Activated CD4-positive, alpha-beta memory T cell treated with anti-CD3 and anti-CD28 coated beads for 36 hours (primary cell): ENCODE data around the gene CRIM1. TPM values are rescaled to one million over a fixed set of nuclear protein-coding genes. Genes with fewer than 3 reads are reported as not detected.

Experiments used
- CTCF ChIA-PET: fragments of 350-600 bp; sonication (Branson Sonifier 250); formaldehyde crosslinking; loops from one replicate; lab custom pipeline; 2021; ENCODE audit warnings: antibody characterized with exemption, inconsistent platforms; lab: Charles Lee
- POLR2A ChIA-PET: fragments of 350-600 bp; sonication (Branson Sonifier 250); formaldehyde crosslinking; loops from one replicate; lab custom pipeline; 2021; ENCODE audit warnings: antibody characterized with exemption; lab: Charles Lee
- DNase-seq: peaks from one replicate; pipeline ENCODE4 v3.0.0-alpha.2; 2020
- H3K27ac Mint-ChIP-seq: one replicate; pipeline ENCODE4 v1.8.0; 2021; ENCODE audit warnings: mixed read lengths
- H3K27me3 Mint-ChIP-seq: one replicate; pipeline ENCODE4 v1.8.0; 2021; ENCODE audit warnings: mixed read lengths
- H3K36me3 Mint-ChIP-seq: one replicate; pipeline ENCODE4 v1.8.0; 2021; ENCODE audit warnings: mixed read lengths
- H3K4me1 Mint-ChIP-seq: one replicate; pipeline ENCODE4 v1.8.0; 2021; ENCODE audit warnings: low read depth, mixed read lengths
- H3K4me3 Mint-ChIP-seq: one replicate; pipeline ENCODE4 v1.8.0; 2021; ENCODE audit warnings: mild to moderate bottlenecking, mixed read lengths
- H3K9me3 Mint-ChIP-seq: one replicate; pipeline ENCODE4 v1.8.0; 2021; ENCODE audit warnings: mixed read lengths
- intact Hi-C: fragments of 100-400 bp; cut with micrococcal nuclease; formaldehyde crosslinking; loops from one replicate; pipeline ENCODE4 v1.15.1; 2023
- total RNA-seq, 2 experiments: library from RNA; stranded (reverse); gene quantifications; one replicate each; pipeline ENCODE4 v1.2.3, GENCODE V29; 2021

The CRIM1 gene
- total RNA-seq, 2 experiments from 2014 or later: 5.3 to 5.5 TPM

GRCh38 chr2:36530178-36530982 lies 174.8 kb downstream of the CRIM1 start:
- no peak for DNase-seq
- H3K27me3 Mint-ChIP-seq: no peaks in the 10 kb centered on the region
- no peak overlapping the region for H3K4me3 Mint-ChIP-seq
- peaks cover 4% of the 10 kb centered on the region for H3K36me3 Mint-ChIP-seq
- no peaks in the 10 kb centered on the region for H3K9me3 Mint-ChIP-seq
- CTCF ChIA-PET: no interaction called here
- POLR2A ChIA-PET: no interaction called here
- intact Hi-C loops: no loop called here
- H3K4me1 Mint-ChIP-seq: no peaks in the 10 kb centered on the region
- no peak overlapping the region for H3K27ac Mint-ChIP-seq

GRCh38 chr2:36530983-36531354 lies 175.4 kb downstream of the CRIM1 start:
- Mint-ChIP-seq H3K4me3 (no peak overlapping the region), H3K4me1 (no peaks in the 10 kb centered on the region), H3K36me3 (peaks cover 4% of the 10 kb centered on the region), H3K9me3 (no peaks in the 10 kb centered on the region), H3K27me3 (no peaks in the 10 kb centered on the region), H3K27ac (no peak overlapping the region)
- ChIA-PET POLR2A (no interaction called here), CTCF (no interaction called here)
- DNase-seq: no peak
- intact Hi-C loops: no loop called here

GRCh38 chr2:36534275-36534799 lies 178.8 kb downstream of the CRIM1 start:
- Mint-ChIP-seq H3K27me3 (no peaks in the 10 kb centered on the region), H3K9me3 (no peaks in the 10 kb centered on the region), H3K36me3 (no peaks in the 10 kb centered on the region), H3K27ac (no peak overlapping the region), H3K4me3 (no peak overlapping the region), H3K4me1 (no peaks in the 10 kb centered on the region)
- CTCF ChIA-PET: no interaction called here
- POLR2A ChIA-PET: no interaction called here
- intact Hi-C loops: no loop called here
- no peak for DNase-seq

GRCh38 chr2:36535099-36535498 lies 179.5 kb downstream of the CRIM1 start:
- H3K27me3 Mint-ChIP-seq: no peaks in the 10 kb centered on the region
- H3K36me3 Mint-ChIP-seq: no peaks in the 10 kb centered on the region
- no peak for DNase-seq
- no peaks in the 10 kb centered on the region for H3K4me1 Mint-ChIP-seq
- ChIA-PET POLR2A (no interaction called here), CTCF (no interaction called here)
- H3K9me3 Mint-ChIP-seq: no peaks in the 10 kb centered on the region
- intact Hi-C loops: no loop called here
- H3K27ac Mint-ChIP-seq: no peak overlapping the region
- no peak overlapping the region for H3K4me3 Mint-ChIP-seq

GRCh38 chr2:36536776-36537175 lies 181.2 kb downstream of the CRIM1 start:
- Mint-ChIP-seq H3K27me3 (no peaks in the 10 kb centered on the region), H3K4me3 (no peak overlapping the region), H3K9me3 (no peaks in the 10 kb centered on the region), H3K4me1 (no peaks in the 10 kb centered on the region), H3K27ac (no peak overlapping the region), H3K36me3 (no peaks in the 10 kb centered on the region)
- intact Hi-C loops: no loop called here
- no peak for DNase-seq
- POLR2A ChIA-PET: no interaction called here
- CTCF ChIA-PET: no interaction called here

GRCh38 chr2:36538335-36538734 lies 182.8 kb downstream of the CRIM1 start:
- Mint-ChIP-seq H3K9me3 (no peaks in the 10 kb centered on the region), H3K27ac (no peak overlapping the region), H3K36me3 (no peaks in the 10 kb centered on the region), H3K4me1 (no peaks in the 10 kb centered on the region), H3K4me3 (no peak overlapping the region), H3K27me3 (no peaks in the 10 kb centered on the region)
- CTCF ChIA-PET: no interaction called here
- DNase-seq: no peak
- POLR2A ChIA-PET: no interaction called here
- intact Hi-C loops: no loop called here

GRCh38 chr2:36539631-36540030 lies 184.1 kb downstream of the CRIM1 start:
- Mint-ChIP-seq H3K4me1 (no peaks in the 10 kb centered on the region), H3K9me3 (no peaks in the 10 kb centered on the region), H3K4me3 (no peak overlapping the region), H3K27ac (no peak overlapping the region), H3K27me3 (no peaks in the 10 kb centered on the region), H3K36me3 (no peaks in the 10 kb centered on the region)
- POLR2A ChIA-PET: no interaction called here
- CTCF ChIA-PET: no interaction called here
- intact Hi-C loops: no loop called here
- DNase-seq: no peak

GRCh38 chr2:36540986-36541754 lies 185.6 kb downstream of the CRIM1 start:
- ChIA-PET CTCF (no interaction called here), POLR2A (no interaction called here)
- no peak for DNase-seq
- H3K27ac Mint-ChIP-seq: no peak overlapping the region
- intact Hi-C loops: no loop called here
- no peak overlapping the region for H3K4me3 Mint-ChIP-seq
- H3K27me3 Mint-ChIP-seq: no peaks in the 10 kb centered on the region
- H3K9me3 Mint-ChIP-seq: no peaks in the 10 kb centered on the region
- H3K36me3 Mint-ChIP-seq: no peaks in the 10 kb centered on the region
- H3K4me1 Mint-ChIP-seq: no peaks in the 10 kb centered on the region

GRCh38 chr2:36541891-36542595 lies 186.5 kb downstream of the CRIM1 start:
- Mint-ChIP-seq H3K4me3 (no peak overlapping the region), H3K4me1 (no peaks in the 10 kb centered on the region), H3K27me3 (no peaks in the 10 kb centered on the region), H3K27ac (no peak overlapping the region), H3K36me3 (no peaks in the 10 kb centered on the region), H3K9me3 (no peaks in the 10 kb centered on the region)
- DNase-seq: no peak
- intact Hi-C loops: no loop called here
- ChIA-PET POLR2A (no interaction called here), CTCF (interaction anchor here (0.6 kb wide), 1 partner anchor 519 kb away, joined by 3 read pairs; no protein-coding TSS in a partner anchor)

- no peaks in the 10 kb centered on the region for H3K9me3 Mint-ChIP-seq
- ChIA-PET CTCF (no interaction called here), POLR2A (no interaction called here)
- intact Hi-C loops: no loop called here
- H3K4me1 Mint-ChIP-seq: no peaks in the 10 kb centered on the region
- no peak overlapping the region for H3K27ac Mint-ChIP-seq
- H3K36me3 Mint-ChIP-seq: peaks cover 14% of the 10 kb centered on the region
- no peaks in the 10 kb centered on the region for H3K27me3 Mint-ChIP-seq
- H3K4me3 Mint-ChIP-seq: no peak overlapping the region
- no peak for DNase-seq
These were observed 189.2 kb downstream of the CRIM1 start for GRCh38 chr2:36544638-36545338.

- H3K36me3 Mint-ChIP-seq: peaks cover 18% of the 10 kb centered on the region
- DNase-seq: no peak
- no peaks in the 10 kb centered on the region for H3K4me1 Mint-ChIP-seq
- no peaks in the 10 kb centered on the region for H3K27me3 Mint-ChIP-seq
- intact Hi-C loops: no loop called here
- H3K27ac Mint-ChIP-seq: no peak overlapping the region
- ChIA-PET CTCF (interaction anchor here (0.6 to 1.0 kb wide), 3 partner anchors 11 to 86 kb away, joined by 3 to 4 read pairs (median 3); no protein-coding TSS in a partner anchor), POLR2A (interaction anchor here (0.6 kb wide), 1 partner anchor 118 kb away, joined by 3 read pairs; no protein-coding TSS in a partner anchor)
- H3K4me3 Mint-ChIP-seq: no peak overlapping the region
- H3K9me3 Mint-ChIP-seq: no peaks in the 10 kb centered on the region
These were observed 190.4 kb downstream of the CRIM1 start for GRCh38 chr2:36545871-36546416.
